Neural crest cell (in vitro differentiated cells): ENCODE measurements around the gene OR10G8. TPM values are rescaled to one million over a fixed set of nuclear protein-coding genes. Genes with fewer than 3 reads are reported as not detected.

Experiments used
- DNase-seq: peaks from one replicate; pipeline ENCODE4 v3.0.0; 2021; ENCODE audit warnings: low read depth, mixed read lengths, low spot score
- H3K27ac Mint-ChIP-seq: one replicate; pipeline ENCODE4 v1.8.0; 2021; ENCODE audit warnings: mild to moderate bottlenecking, mixed read lengths; ENCODE audit not compliant: unreplicated experiment
- H3K27me3 Mint-ChIP-seq: 2 replicates; pipeline ENCODE4 v1.8.0; 2021; ENCODE audit warnings: low read depth, mild to moderate bottlenecking, mixed read lengths
- H3K36me3 Mint-ChIP-seq: 2 replicates; pipeline ENCODE4 v1.8.0; 2021; ENCODE audit warnings: low read depth, mild to moderate bottlenecking, mixed read lengths
- H3K4me1 Mint-ChIP-seq: 2 replicates; pipeline ENCODE4 v1.8.0; 2021; ENCODE audit warnings: mixed read lengths
- H3K4me3 Mint-ChIP-seq: one replicate; pipeline ENCODE4 v1.8.0; 2021; ENCODE audit warnings: mild to moderate bottlenecking, mixed read lengths
- H3K9me3 Mint-ChIP-seq: 2 replicates; pipeline ENCODE4 v1.8.0; 2021; ENCODE audit warnings: mixed read lengths
- total RNA-seq: library from RNA; stranded (reverse); gene quantifications from 2 replicates; pipeline ENCODE4 v1.2.1, GENCODE V29; 2021
- TF ChIP-seq, protein P1 (sequence below): fragments of 200-600 bp; sonication (generic); conservative IDR thresholded peaks from 2 replicates; pipeline ENCODE4 v1.5.0; 2021; ENCODE audit warnings: antibody characterized with exemption, mild to moderate bottlenecking

The OR10G8 gene
- total RNA-seq, 1 donor from 2014 or later, result not detected

DNA sequence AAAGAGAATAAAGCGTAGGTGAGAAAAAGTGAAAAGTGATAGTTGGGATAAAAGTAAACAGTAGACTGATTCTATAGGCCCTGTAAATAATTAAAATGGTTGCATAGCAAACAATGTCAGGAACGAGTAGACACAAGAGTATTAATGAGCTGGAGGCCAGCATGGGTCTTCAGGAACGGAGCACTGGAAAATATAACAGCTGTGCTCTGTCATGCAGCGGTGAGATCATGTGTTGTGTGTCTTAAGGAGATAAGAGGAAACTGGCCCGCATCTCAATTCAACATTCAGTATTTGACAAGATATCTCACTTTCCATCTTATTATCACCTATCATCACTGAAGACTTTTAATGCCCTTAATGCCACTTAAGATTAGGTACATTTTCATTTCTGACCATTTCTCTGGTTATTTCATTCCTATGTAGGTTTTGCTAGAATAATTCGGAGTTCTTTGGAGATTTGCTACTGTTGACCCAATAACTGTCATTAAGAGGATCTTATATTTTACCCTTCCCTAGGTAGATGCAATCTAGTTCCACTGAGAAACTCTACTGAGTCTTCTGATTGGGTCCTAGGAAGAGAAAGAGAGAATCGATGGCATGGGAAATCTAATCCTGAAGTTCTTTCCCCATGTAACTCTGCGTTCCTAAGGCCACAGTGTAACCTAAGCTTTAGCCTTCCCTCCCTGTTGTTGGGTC is 53.2 kb downstream of the OR10G8 start:
- peak overlapping the region; percentile 16 for H3K27ac Mint-ChIP-seq
- no peak overlapping the region for H3K4me3 Mint-ChIP-seq
- H3K27me3 Mint-ChIP-seq, result peaks cover 10% of the 10 kb centered on the region
- no peaks in the 10 kb centered on the region for H3K4me1 Mint-ChIP-seq
- H3K36me3 Mint-ChIP-seq, result no peaks in the 10 kb centered on the region
- DNase-seq, result no peak
- TF ChIP-seq, protein P1, sequence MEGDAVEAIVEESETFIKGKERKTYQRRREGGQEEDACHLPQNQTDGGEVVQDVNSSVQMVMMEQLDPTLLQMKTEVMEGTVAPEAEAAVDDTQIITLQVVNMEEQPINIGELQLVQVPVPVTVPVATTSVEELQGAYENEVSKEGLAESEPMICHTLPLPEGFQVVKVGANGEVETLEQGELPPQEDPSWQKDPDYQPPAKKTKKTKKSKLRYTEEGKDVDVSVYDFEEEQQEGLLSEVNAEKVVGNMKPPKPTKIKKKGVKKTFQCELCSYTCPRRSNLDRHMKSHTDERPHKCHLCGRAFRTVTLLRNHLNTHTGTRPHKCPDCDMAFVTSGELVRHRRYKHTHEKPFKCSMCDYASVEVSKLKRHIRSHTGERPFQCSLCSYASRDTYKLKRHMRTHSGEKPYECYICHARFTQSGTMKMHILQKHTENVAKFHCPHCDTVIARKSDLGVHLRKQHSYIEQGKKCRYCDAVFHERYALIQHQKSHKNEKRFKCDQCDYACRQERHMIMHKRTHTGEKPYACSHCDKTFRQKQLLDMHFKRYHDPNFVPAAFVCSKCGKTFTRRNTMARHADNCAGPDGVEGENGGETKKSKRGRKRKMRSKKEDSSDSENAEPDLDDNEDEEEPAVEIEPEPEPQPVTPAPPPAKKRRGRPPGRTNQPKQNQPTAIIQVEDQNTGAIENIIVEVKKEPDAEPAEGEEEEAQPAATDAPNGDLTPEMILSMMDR, result no peak
- H3K9me3 Mint-ChIP-seq, result no peaks in the 10 kb centered on the region

Other genes starting within 250 kb of the OR10G8 start
- gene OR6M1, start 220.4 kb upstream of the OR10G8 start, total RNA-seq, result not detected in 2 replicates
- not detected in 2 replicates for gene TMEM225, start 141.1 kb upstream of the OR10G8 start, total RNA-seq
- gene OR8D4, start 124.6 kb upstream of the OR10G8 start, total RNA-seq, result not detected in 2 replicates
- gene OR4D5, start 87.2 kb upstream of the OR10G8 start, total RNA-seq, result not detected in 2 replicates
- not detected in 2 replicates for gene OR6T1, start 83.0 kb upstream of the OR10G8 start, total RNA-seq
- gene OR10S1, start 49.0 kb upstream of the OR10G8 start, total RNA-seq, result not detected in 2 replicates
- gene OR10G6, start 31.6 kb upstream of the OR10G8 start, total RNA-seq, result not detected in 2 replicates
- gene OR10G4, start 13.8 kb upstream of the OR10G8 start, total RNA-seq, result not detected in 2 replicates
- not detected in 2 replicates for gene OR10G9, start 3.8 kb upstream of the OR10G8 start, total RNA-seq
- not detected in 2 replicates for gene OR10G7, start 14.5 kb downstream of the OR10G8 start, total RNA-seq
- 6.1 and 6.4 TPM in 2 replicates for gene VWA5A, start 88.7 kb downstream of the OR10G8 start, total RNA-seq
- not detected in 2 replicates for gene OR10D3, start 156.5 kb downstream of the OR10G8 start, total RNA-seq
- not detected in 2 replicates for gene OR8G1, start 214.3 kb downstream of the OR10G8 start, total RNA-seq
- gene OR8G5, start 229.6 kb downstream of the OR10G8 start, total RNA-seq, result not detected in 2 replicates